22Rv1 (cell line): Measurements from ENCODE around the gene SCMH1.
"Not testable (repeated sequence)": the region's sequence is repeated elsewhere in the genome, so short reads cannot be mapped to it uniquely, and the experiment has no call there.

Experiments used
- CTCF ChIP-seq: fragments of 450-650 bp; IDR thresholded peaks from 2 replicates; pipeline ENCODE4 v1.5.1; 2017; ENCODE audit warnings: mild to moderate bottlenecking
- ZFX ChIP-seq: fragments of 450-650 bp; IDR thresholded peaks from 2 replicates; pipeline ENCODE4 v1.6.1; 2017; ENCODE audit warnings: antibody characterized with exemption, borderline replicate concordance

GRCh38 chr1:41117241-41117640 lies 124.9 kb downstream of the SCMH1 start:
- TF ChIP-seq CTCF, ZFX: not testable (repeated sequence)
